Lung (tissue), 12 donors: ENCODE results near the gene MYO16. TPM values are rescaled to one million over a fixed set of nuclear protein-coding genes. Genes with fewer than 3 reads are reported as not detected.

Experiments
- ATAC-seq: fragments of 200-7000 bp; cut with Tn5 transposase; one replicate; pipeline ENCODE4 v1.9.1; 2020; ENCODE audit warnings: moderate number of reproducible peaks; ENCODE audit not compliant: insufficient read depth, low FRiP score
- DNase-seq, 3 donors: peaks; one replicate each; pipeline ENCODE4 v3.0.0-alpha.2; 2013 to 2017
- H3K27ac ChIP-seq, 2 donors: one replicate each; pipeline ENCODE4 v1.5.1; 2013; ENCODE audit warnings: mild to moderate bottlenecking in 2 of 2, moderate library complexity in 2 of 2, control low read depth in 1 of 2, inconsistent platforms in 1 of 2, low read depth in 1 of 2, low read length in 1 of 2
- H3K27me3 ChIP-seq, 3 donors: one replicate each; pipeline ENCODE4 v1.5.1; 2013; ENCODE audit warnings: low read length in 2 of 3; ENCODE audit not compliant: control insufficient read depth in 3 of 3, insufficient read depth in 3 of 3
- H3K36me3 ChIP-seq, 4 donors: one replicate each; pipeline ENCODE4 v1.5.1; 2013; ENCODE audit warnings: low read length in 4 of 4, mild to moderate bottlenecking in 1 of 4, moderate library complexity in 1 of 4; ENCODE audit not compliant: control insufficient read depth in 4 of 4, insufficient read depth in 4 of 4
- H3K4me1 ChIP-seq, 5 donors: one replicate each; pipeline ENCODE4 v1.5.1; 2013; ENCODE audit warnings: low read length in 5 of 5, mild to moderate bottlenecking in 2 of 5, moderate library complexity in 1 of 5; ENCODE audit not compliant: control insufficient read depth in 5 of 5, insufficient read depth in 5 of 5
- H3K4me3 ChIP-seq: one replicate; pipeline ENCODE4 v1.5.1; 2013; ENCODE audit warnings: mild to moderate bottlenecking, control low read depth, moderate library complexity
- H3K9ac ChIP-seq, 2 donors: one replicate each; pipeline ENCODE4 v1.5.1; 2013; ENCODE audit warnings: low read length in 2 of 2, control low read depth in 1 of 2; ENCODE audit not compliant: insufficient read depth in 1 of 2
- H3K9me3 ChIP-seq, 4 donors: one replicate each; pipeline ENCODE4 v1.5.1; 2013; ENCODE audit warnings: low read length in 3 of 4, mild to moderate bottlenecking in 1 of 4, moderate library complexity in 1 of 4; ENCODE audit not compliant: control insufficient read depth in 4 of 4, insufficient read depth in 3 of 4
- CTCF ChIP-seq: IDR thresholded peaks from 2 replicates; pipeline ENCODE4 v1.5.1; 2012; ENCODE audit warnings: mild to moderate bottlenecking; ENCODE audit errors: control extremely low read depth, extremely low read depth
- WGBS, 2 donors: extraction: QIAGEN DNeasy Blood & Tissue Kit; methylation state at CpG; one replicate each; pipeline ENCODE4 v1.1.7; 2013; 5-methylcytosine and 5-hydroxymethylcytosine counted together
- polyA plus RNA-seq, 2 donors: library from polyadenylated mRNA; stranded (reverse); fragments of 200-250 nt; gene quantifications; one replicate each; pipeline ENCODE4 v1.2.1, GENCODE V29; 2013
- total RNA-seq, 2 donors: library from RNA; depleted of rRNA in 1 of 2; stranded (reverse); fragments of >200 nt in 1 of 2; gene quantifications; one replicate each; pipeline ENCODE4 v1.2.1, GENCODE V29; 2014 to 2021
- donor health status: control.
- donor health status: control.
- donor health status: Bipolar disorder and iron deficiency.
- donor health status: healthy.
- donor health status: DM: yes; HTN: yes; CAD: no.

The MYO16 gene
- total and polyA plus RNA-seq, 4 donors = 0.12 to 13.8 (median 0.88) TPM

- no peak overlapping the region for H3K4me3 ChIP-seq
- TF ChIP-seq CTCF = no peak
- H3K9ac ChIP-seq = no peak overlapping the region
- no peak overlapping the region for H3K27ac ChIP-seq
- DNase-seq (no peak), ATAC-seq (no peak)
- H3K4me1 ChIP-seq = no peaks in the 10 kb centered on the region
- H3K9me3 ChIP-seq = no peaks in the 10 kb centered on the region
- WGBS, 2 donors = 90 to 91% methylated on average over 3 of the region's 3 CpGs
- peaks cover 0 to 2% (median 0%) of the 10 kb centered on the region in 3 donors for H3K27me3 ChIP-seq
- H3K36me3 ChIP-seq = no peaks in the 10 kb centered on the region
Measured at GRCh38 chr13:108677806-108678205, 48.4 kb downstream of the MYO16 start.

- WGBS, 2 donors = 82 to 91% methylated on average over 1 of the region's 1 CpG
- no peak overlapping the region for H3K4me3 ChIP-seq
- no peak overlapping the region for H3K9ac ChIP-seq
- no peak for TF ChIP-seq CTCF
- H3K36me3 ChIP-seq = no peaks in the 10 kb centered on the region
- no peak for ATAC-seq
- H3K4me1 ChIP-seq = no peaks in the 10 kb centered on the region
- no peaks in the 10 kb centered on the region for H3K9me3 ChIP-seq
- no peak overlapping the region for H3K27ac ChIP-seq
- peaks cover 0 to 2% (median 0%) of the 10 kb centered on the region in 3 donors for H3K27me3 ChIP-seq
- no peak for DNase-seq
Measured at GRCh38 chr13:108680011-108680410, 50.6 kb downstream of the MYO16 start.

- 80 to 90% methylated on average over 8 of the region's 8 CpGs for WGBS, 2 donors
- Histone ChIP-seq H3K27ac (no peak overlapping the region), H3K27me3 (peaks cover 0 to 2% (median 0%) of the 10 kb centered on the region in 3 donors), H3K4me3 (no peak overlapping the region), H3K9ac (no peak overlapping the region), H3K4me1 (no peaks in the 10 kb centered on the region), H3K9me3 (no peaks in the 10 kb centered on the region), H3K36me3 (no peaks in the 10 kb centered on the region)
- TF ChIP-seq CTCF = no peak
- ATAC-seq (no peak), DNase-seq (no peak)
Measured at GRCh38 chr13:108681986-108682575, 52.7 kb downstream of the MYO16 start.

- H3K27ac ChIP-seq = no peak overlapping the region
- no peak overlapping the region for H3K9ac ChIP-seq
- H3K36me3 ChIP-seq = no peaks in the 10 kb centered on the region
- no peak overlapping the region for H3K4me3 ChIP-seq
- ATAC-seq (no peak), DNase-seq (no peak)
- H3K4me1 ChIP-seq = no peaks in the 10 kb centered on the region
- no peaks in the 10 kb centered on the region for H3K9me3 ChIP-seq
- TF ChIP-seq CTCF = no peak
- peaks cover 0 to 2% (median 0%) of the 10 kb centered on the region in 3 donors for H3K27me3 ChIP-seq
- WGBS, 2 donors = 77 to 82% methylated on average over 4 of the region's 4 CpGs
Measured at GRCh38 chr13:108682714-108683113, 53.3 kb downstream of the MYO16 start.
